Gastrocnemius medialis (tissue), 4 donors: ENCODE measurements around the gene KANTR.

Experiments used
- POLR2A ChIP-seq, 2 donors: fragments of 450-650 bp; IDR thresholded peaks; one replicate each; pipeline ENCODE4 v1.6.1; 2017; ENCODE audit warnings: antibody characterized with exemption in 2 of 2, mild to moderate bottlenecking in 2 of 2, moderate library complexity in 2 of 2
- TF ChIP-seq, protein P1 (sequence below), 5 experiments: fragments of 450-650 bp in 3 of 5; fragments of 200-600 bp in 2 of 5; sonication (generic) in 2 of 5; IDR thresholded peaks in 4 of 5; conservative IDR thresholded peaks in 1 of 5; 1 replicate in 4 of 5; 2 replicates in 1 of 5; pipeline ENCODE4 v1.5.1; 2016 to 2019; ENCODE audit warnings: antibody characterized with exemption in 5 of 5, mild to moderate bottlenecking in 3 of 5, moderate library complexity in 3 of 5

DNA sequence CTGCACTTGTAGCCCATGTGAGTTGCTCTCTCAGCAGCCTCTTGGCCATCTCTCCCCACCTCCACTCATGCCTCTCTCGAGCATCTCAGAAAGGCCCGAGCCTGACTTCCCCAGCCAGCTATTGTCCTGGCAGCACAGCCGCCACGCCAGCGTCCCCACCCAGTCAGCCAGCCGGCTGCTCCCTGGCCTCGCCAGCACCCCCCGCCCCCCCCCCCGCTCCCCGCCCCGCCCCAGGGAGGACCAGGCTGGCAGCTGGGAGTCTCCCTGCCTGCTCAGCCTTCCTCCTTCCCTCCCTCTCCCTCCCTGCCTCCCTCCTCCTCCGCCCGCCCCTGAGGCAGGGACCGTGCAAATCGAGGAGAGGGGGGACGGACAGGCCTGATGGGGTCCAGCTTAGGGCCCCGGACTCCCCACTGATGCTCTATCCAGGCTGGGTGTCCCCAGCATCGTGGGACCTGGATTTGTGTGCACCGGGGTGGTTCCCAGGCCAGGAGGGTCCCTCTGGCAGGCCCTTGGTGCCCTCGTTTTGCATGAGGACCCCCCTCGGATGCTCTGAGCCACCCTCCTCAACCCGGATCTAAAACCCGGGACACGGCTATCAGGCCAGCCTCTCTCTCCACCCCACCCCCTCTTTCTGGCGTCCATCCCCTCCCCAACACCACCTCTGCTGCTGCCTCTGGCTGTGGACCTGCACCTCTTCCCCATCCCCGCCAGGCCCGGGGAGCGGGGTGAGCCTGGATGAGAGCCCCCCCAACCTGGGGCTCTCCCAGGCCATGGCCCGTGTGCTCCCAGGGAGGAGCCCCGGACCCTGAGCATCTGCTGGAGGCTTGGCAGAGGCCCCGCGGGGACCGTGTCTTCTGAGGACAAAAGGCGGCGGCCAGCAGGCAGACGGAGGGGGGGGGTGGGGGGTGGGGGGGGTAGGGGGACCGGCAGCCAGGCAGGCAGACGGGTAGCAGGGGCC is 45.5 kb upstream of the KANTR start, which contains the start of gene GPR173:
- TF ChIP-seq POLR2A (IDR thresholded peaks at IDR 0.05), result no peak
- TF ChIP-seq, protein P1, sequence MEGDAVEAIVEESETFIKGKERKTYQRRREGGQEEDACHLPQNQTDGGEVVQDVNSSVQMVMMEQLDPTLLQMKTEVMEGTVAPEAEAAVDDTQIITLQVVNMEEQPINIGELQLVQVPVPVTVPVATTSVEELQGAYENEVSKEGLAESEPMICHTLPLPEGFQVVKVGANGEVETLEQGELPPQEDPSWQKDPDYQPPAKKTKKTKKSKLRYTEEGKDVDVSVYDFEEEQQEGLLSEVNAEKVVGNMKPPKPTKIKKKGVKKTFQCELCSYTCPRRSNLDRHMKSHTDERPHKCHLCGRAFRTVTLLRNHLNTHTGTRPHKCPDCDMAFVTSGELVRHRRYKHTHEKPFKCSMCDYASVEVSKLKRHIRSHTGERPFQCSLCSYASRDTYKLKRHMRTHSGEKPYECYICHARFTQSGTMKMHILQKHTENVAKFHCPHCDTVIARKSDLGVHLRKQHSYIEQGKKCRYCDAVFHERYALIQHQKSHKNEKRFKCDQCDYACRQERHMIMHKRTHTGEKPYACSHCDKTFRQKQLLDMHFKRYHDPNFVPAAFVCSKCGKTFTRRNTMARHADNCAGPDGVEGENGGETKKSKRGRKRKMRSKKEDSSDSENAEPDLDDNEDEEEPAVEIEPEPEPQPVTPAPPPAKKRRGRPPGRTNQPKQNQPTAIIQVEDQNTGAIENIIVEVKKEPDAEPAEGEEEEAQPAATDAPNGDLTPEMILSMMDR (IDR thresholded peaks at IDR 0.05 in 4 of 5, conservative IDR thresholded peaks at IDR 0.05 in 1 of 5), result no peak
